C4-2B (cell line): ENCODE results near the gene OPN4.

Experiments
- CTCF ChIP-seq: fragments of 450-650 bp; conservative IDR thresholded peaks from 2 replicates; pipeline ENCODE4 v1.5.1; 2017; ENCODE audit warnings: mild to moderate bottlenecking
- ZFX ChIP-seq: fragments of 450-650 bp; IDR thresholded peaks from 2 replicates; pipeline ENCODE4 v1.6.1; 2017

GRCh38 chr10:86665218-86665607 is 10.9 kb downstream of the OPN4 start:
- TF ChIP-seq CTCF (no peak), ZFX (no peak)
